ENCODE measurements around the gene TPX2. TPM values are rescaled to one million over a fixed set of nuclear protein-coding genes. Genes with fewer than 3 reads are reported as not detected.

TPX2 gene
- total RNA-seq, 2 experiments from 2014 or later: 0.85 to 0.89 TPM

GRCh38 chr20:31731321-31731717 is 7.8 kb upstream of the TPX2 start:
- ATAC-seq (ENCODE audit: poor library complexity): no peak

GRCh38 chr20:31739550-31739977 is 474 bp downstream of the TPX2 start:
- peaks cover 18% of the 10 kb centered on the region for H3K4me1 ChIP-seq (ENCODE audit: insufficient read depth, low read length)
- DNase-seq (peak in 1 of 14 experiments; percentile 11), ATAC-seq (ENCODE audit: poor library complexity) (no peak)
- Mint-ChIP-seq H3K36me3 (ENCODE audit: low read depth) (no peaks in the 10 kb centered on the region), H3K9me3 (no peaks in the 10 kb centered on the region), H3K4me3 (no peak overlapping the region), H3K4me1 (ENCODE audit: low read depth) (no peaks in the 10 kb centered on the region), H3K27ac (no peak overlapping the region), H3K27me3 (no peaks in the 10 kb centered on the region)
- CTCF ChIA-PET: interaction anchor here (1.2 to 2.7 kb wide), 2 partner anchors 16 to 127 kb away, joined by 3 to 14 read pairs; no protein-coding TSS in a partner anchor
- no peak for TF ChIP-seq CTCF (IDR thresholded peaks at IDR 0.05)
- intact Hi-C loops (cut with DNase I, micrococcal nuclease): loop anchor here in 1 of 2 experiments (5.0 to 10.0 kb wide), 2 partner anchors 135 to 368 kb away; partner anchors contain the start of genes DUSP15, TM9SF4 and TTLL9
- H3K27me3 ChIP-seq (ENCODE audit: control insufficient read depth in 1 of 2, insufficient read depth in 2 of 2, low read length in 2 of 2): no peaks in the 10 kb centered on the region
- POLR2A ChIA-PET: interaction anchor here (1.0 to 2.5 kb wide), 4 partner anchors 9 to 78 kb away, joined by 3 to 17 read pairs (median 4); partner anchors contain the start of gene BCL2L1
- H3K27ac ChIP-seq (ENCODE audit: low read depth in 1 of 2, low read length in 2 of 2): no peak overlapping the region
- H3K9me3 ChIP-seq (ENCODE audit: control insufficient read depth in 1 of 2, insufficient read depth in 1 of 2, low read length in 2 of 2): no peaks in the 10 kb centered on the region
- no peaks in the 10 kb centered on the region for H3K36me3 ChIP-seq (ENCODE audit: insufficient read depth, low read length)
- H3K4me3 ChIP-seq (ENCODE audit: low read length): peak overlapping the region; percentile 73

More at GRCh38 chr20:31731321-31731717, 7.8 kb upstream of the TPX2 start:
- CTCF ChIA-PET: interaction anchor here (0.9 kb wide), 1 partner anchor 69 kb away, joined by 3 read pairs; no protein-coding TSS in a partner anchor
- Mint-ChIP-seq H3K27me3 (no peaks in the 10 kb centered on the region), H3K27ac (no peak overlapping the region), H3K4me1 (ENCODE audit: low read depth) (no peaks in the 10 kb centered on the region), H3K9me3 (no peaks in the 10 kb centered on the region), H3K36me3 (ENCODE audit: low read depth) (no peaks in the 10 kb centered on the region), H3K4me3 (no peak overlapping the region)
- no peak for TF ChIP-seq CTCF (IDR thresholded peaks at IDR 0.05)
- intact Hi-C loops (cut with DNase I, micrococcal nuclease): loop anchor here in 1 of 2 experiments (10.0 kb wide), 1 partner anchor 143 kb away; the partner anchor contains the start of genes DUSP15 and TTLL9
- H3K4me1 ChIP-seq (ENCODE audit: insufficient read depth, low read length): no peaks in the 10 kb centered on the region
- H3K4me3 ChIP-seq (ENCODE audit: low read length): no peak overlapping the region
- POLR2A ChIA-PET: no interaction called here
- H3K36me3 ChIP-seq (ENCODE audit: insufficient read depth, low read length): no peaks in the 10 kb centered on the region
- H3K27ac ChIP-seq (ENCODE audit: low read depth in 1 of 2, low read length in 2 of 2): no peak overlapping the region
- no peaks in the 10 kb centered on the region for H3K27me3 ChIP-seq (ENCODE audit: control insufficient read depth in 1 of 2, insufficient read depth in 2 of 2, low read length in 2 of 2)
- no peaks in the 10 kb centered on the region for H3K9me3 ChIP-seq (ENCODE audit: control insufficient read depth in 1 of 2, insufficient read depth in 1 of 2, low read length in 2 of 2)
- no peak for DNase-seq

DNA sequence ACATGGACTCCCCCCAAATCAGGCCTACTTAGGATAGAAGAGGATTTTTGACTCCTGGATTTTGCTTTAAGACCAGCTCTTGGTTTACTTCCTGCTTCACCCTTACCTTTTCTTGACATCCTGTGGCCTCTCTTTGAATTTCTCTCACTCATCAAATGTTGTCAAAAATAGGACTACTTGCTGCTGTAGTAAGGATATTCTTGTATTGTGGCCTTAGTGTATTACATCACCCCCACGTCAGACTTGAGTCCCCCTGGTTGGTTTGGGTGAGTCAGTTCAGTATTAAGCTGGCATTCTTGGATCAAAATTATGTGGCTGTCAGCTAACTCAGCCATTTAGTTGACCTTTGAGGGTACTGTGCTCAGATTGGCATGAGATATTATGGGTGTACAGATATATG is 1.1 kb downstream of the TPX2 start:
- DNase-seq (peak in 3 of 14 experiments; percentile 37 to 52 (median 42)), ATAC-seq (ENCODE audit: poor library complexity) (peak; percentile 22)
- Mint-ChIP-seq H3K27me3 (no peaks in the 10 kb centered on the region), H3K9me3 (no peaks in the 10 kb centered on the region), H3K4me3 (no peak overlapping the region), H3K27ac (no peak overlapping the region), H3K4me1 (ENCODE audit: low read depth) (no peaks in the 10 kb centered on the region), H3K36me3 (ENCODE audit: low read depth) (no peaks in the 10 kb centered on the region)
- Histone ChIP-seq H3K9me3 (ENCODE audit: control insufficient read depth in 1 of 2, insufficient read depth in 1 of 2, low read length in 2 of 2) (no peaks in the 10 kb centered on the region), H3K27ac (ENCODE audit: low read depth in 1 of 2, low read length in 2 of 2) (no peak overlapping the region), H3K27me3 (ENCODE audit: control insufficient read depth in 1 of 2, insufficient read depth in 2 of 2, low read length in 2 of 2) (no peaks in the 10 kb centered on the region), H3K4me1 (ENCODE audit: insufficient read depth, low read length) (peaks cover 18% of the 10 kb centered on the region), H3K4me3 (ENCODE audit: low read length) (no peak overlapping the region), H3K36me3 (ENCODE audit: insufficient read depth, low read length) (no peaks in the 10 kb centered on the region)
- TF ChIP-seq CTCF (IDR thresholded peaks at IDR 0.05): no peak
- CTCF ChIA-PET: interaction anchor here (1.2 to 2.7 kb wide), 2 partner anchors 16 to 127 kb away, joined by 3 to 14 read pairs; no protein-coding TSS in a partner anchor
- intact Hi-C loops (cut with DNase I, micrococcal nuclease): no loop called here
- POLR2A ChIA-PET: interaction anchor here (2.5 kb wide), 1 partner anchor 17 kb away, joined by 17 read pairs; the partner anchor contains the start of gene BCL2L1

Measured in CD4-positive, alpha-beta T cell (primary cell).